NCI-H1048 (cell line): ENCODE measurements around the gene ABHD14A.
"Not testable (repeated sequence)": the region's sequence is repeated elsewhere in the genome, so short reads cannot be mapped to it uniquely, and the experiment has no call there.

Experiments
- DNase-seq: peaks from one replicate; lab custom pipeline; 2025; lab: John Stamatoyannopoulos, UW

Gene ABHD14A

GRCh38 chr3:51974277-51974962 is 444 bp upstream of the ABHD14A start:
- no peak for DNase-seq

DNA sequence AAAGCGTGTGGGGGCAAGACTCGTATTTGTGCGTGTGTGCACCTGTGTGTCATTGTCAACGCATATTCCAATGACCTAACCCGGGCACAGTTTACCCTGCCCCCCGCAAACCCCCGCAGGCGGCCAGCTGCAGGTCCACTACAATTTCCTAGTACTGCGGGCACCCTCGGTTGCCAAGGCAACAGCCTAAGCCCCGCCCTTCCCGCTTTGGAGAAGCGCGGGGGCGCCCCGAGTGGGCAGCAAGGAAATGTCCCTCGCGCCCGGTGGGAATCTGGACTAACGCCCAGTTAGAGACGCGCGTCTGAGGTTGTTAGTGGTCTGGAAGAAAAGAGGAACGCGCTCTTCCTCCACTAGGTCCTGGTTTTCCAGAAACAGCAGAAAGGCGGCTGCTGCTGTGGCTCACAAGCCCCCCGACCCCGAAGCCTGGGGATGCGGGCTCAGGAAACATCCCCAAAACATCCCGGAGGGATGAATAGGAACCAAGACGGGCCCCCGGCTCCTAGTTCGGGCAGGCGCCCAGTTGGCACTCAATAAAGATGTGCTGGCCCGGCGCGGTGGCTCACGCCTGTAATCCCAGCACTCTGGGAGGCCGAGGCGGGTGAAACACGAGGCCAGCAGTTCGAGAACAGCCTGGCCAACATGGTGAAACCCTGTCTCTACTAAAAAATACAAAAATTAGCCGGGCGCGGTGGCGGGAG is 1.1 kb downstream of the ABHD14A start:
- no peak for DNase-seq

GRCh38 chr3:51977446-51978142 is 2.7 kb downstream of the ABHD14A start:
- no peak for DNase-seq

DNA sequence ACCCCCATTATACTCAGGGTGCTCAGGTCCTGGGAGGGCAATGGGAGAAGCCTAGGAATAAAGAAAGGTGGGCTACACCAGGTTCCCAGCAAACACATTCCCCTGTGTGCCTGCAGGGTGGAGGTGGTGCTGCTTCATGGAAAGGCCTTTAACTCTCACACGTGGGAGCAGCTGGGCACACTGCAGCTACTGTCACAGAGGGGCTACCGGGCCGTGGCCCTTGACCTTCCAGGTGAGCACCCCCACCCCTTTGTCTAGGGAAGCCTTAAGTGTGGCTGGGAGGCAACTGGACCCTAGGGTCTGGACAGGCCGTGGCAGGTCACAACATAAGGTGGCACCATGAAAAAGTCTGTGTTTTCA is 3.3 kb downstream of the ABHD14A start:
- no peak for DNase-seq

GRCh38 chr3:51980253-51980652 is 5.4 kb downstream of the ABHD14A start:
- no peak for DNase-seq

DNA sequence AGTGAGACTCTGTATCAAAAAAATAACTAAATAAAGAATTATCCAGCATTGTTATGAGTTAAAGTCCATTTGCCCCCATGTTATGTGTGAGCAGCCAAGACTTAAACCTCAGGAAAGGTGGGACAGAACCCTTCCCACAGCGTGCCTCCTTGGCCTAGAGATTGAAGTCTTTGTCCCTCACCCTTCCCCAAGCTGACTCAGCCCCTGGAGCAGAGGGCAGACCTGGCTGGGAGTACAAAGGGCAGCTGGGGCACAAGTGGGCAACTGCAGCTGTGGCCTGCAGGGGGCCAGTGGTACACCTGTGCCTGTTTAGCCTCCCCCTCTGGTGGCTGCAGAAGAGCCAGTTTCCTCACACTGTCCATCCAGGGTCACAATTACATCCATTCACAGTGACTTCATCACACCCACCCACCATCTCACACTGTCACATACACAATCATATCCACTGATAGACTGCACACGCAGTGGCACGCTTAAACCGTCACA is 7.5 kb downstream of the ABHD14A start:
- DNase-seq = no peak

DNA sequence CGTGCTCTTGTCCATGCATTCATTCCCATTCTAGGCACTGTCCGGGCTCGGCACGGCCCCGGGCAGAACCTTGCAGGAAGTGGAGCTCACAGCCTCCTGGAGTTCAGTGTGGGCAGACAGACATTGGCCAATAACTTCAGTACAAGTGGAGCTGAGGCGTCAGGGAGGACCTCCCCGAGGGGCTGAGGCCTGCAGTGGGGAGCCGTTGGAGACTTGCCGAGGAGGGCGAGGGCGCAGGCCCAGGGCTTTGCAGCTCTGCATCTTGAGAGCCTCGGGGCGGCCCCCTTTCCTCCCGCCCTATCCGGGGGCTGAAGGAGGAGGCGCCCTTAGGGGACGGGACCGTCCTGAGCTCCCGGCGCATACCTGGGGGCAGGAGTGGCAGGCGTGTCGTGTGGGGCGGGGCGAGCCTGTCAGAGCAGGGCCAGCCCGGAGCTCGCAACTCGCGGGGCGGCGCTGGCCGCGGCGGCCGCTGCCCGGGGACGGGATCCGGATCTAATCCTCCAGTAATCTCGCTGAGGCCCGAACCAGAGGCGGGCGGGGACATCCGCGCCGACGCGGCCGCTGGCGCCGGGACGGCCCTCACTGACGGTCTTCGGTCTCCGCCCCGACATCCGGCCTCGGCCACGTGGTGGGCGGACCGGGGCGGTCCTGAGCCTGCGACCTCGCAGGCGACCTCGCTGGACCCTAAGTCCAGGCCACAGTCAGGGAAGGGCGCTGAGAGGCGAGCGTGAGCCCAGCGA is 8.1 kb downstream of the ABHD14A start, which contains the start of gene ACY1:
Gene ACY1, plus strand, starts transcription at position 698 of the 740 bp plus-strand sequence. CDS start 530 bp downstream, outside the sequence.
- peak; percentile 37 for DNase-seq

GRCh38 chr3:51983578-51984268 is 8.9 kb downstream of the ABHD14A start:
- no peak for DNase-seq

DNA sequence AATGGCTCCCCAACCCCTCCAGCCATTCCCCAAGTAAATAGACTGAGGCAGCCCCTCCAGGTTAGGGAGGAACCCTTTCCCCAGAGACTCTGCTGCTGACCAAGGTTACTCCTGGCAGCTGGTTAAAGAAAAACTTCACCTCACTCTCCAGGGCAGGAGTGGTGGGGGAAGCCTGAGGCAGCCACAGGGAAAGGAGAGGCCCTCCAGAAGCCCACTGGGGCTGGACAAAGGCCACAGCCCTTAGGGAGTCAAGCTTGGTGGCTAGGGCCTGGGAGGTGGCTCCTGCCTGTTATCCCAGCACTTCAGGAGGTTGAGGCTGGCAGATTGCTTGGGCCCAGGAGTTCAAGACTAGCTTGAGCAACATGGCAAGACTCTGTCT is 9.4 kb downstream of the ABHD14A start:
- DNase-seq = no peak

GRCh38 chr3:51985063-51985462 is 10.2 kb downstream of the ABHD14A start:
- DNase-seq = no peak

GRCh38 chr3:51986010-51986947 is 11.4 kb downstream of the ABHD14A start:
- no peak for DNase-seq

GRCh38 chr3:51987568-51987967 is 12.7 kb downstream of the ABHD14A start:
- no peak for DNase-seq

DNA sequence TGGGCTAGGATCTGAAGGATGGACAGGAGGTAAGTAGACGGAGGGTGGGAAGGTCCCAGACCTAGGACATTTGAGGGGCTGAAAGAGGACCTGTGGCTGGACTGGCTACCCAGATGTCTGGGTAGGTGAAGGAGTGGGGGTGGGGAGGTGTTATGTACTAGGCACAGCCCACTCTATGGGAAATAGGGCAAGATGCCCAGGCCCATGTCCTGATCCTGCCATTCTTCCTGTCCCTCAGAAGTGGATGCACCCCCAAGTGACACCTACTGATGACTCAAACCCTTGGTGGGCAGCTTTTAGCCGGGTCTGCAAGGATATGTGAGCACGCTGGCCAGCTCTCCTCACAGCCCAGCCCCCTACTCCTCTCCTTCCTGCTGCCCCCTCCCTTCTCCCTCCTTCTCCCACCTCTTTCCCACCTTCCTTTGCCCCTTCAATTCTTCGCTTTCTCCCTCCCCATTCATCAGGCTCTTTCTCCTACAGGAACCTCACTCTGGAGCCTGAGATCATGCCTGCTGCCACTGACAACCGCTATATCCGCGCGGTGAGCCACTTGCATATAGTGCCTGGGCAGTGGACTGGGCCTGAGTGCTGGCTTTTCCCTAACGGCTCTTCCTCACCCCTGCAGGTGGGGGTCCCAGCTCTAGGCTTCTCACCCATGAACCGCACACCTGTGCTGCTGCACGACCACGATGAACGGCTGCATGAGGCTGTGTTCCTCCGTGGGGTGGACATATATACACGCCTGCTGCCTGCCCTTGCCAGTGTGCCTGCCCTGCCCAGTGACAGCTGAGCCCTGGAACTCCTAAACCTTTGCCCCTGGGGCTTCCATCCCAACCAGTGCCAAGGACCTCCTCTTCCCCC is 13.7 kb downstream of the ABHD14A start:
- DNase-seq = no peak

DNA sequence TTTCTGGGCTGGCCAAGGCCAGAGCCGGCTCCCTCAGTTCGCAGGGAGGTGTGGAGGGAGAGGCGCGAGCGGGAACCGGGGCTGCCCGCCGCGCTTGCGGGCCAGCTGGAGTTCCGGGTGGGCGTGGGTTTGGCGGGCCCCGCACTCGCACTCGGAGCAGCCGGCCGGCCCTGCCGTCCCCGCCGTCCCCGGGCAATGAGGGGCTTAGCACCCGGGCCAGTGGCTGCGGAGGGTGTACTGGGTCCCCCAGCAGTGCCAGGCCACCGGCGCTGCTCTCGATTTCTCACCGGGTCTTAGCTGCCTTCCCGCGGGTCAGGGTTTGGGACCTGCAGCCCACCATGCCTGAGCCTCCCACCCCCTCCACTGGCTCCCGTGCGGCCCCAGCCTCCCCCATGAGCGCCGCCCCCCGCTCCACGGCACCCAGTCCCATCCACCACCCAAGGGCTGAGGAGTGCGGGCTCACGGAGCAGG is 15.7 kb downstream of the ABHD14A start:
- DNase-seq = not testable (repeated sequence)

- DNase-seq = no peak
Measured at GRCh38 chr3:51992017-51992682, 17.3 kb downstream of the ABHD14A start.

GRCh38 chr3:51993657-51994056 is 18.8 kb downstream of the ABHD14A start:
- DNase-seq = not testable (repeated sequence)

GRCh38 chr3:51994530-51994929 is 19.7 kb downstream of the ABHD14A start:
- no peak for DNase-seq

DNA sequence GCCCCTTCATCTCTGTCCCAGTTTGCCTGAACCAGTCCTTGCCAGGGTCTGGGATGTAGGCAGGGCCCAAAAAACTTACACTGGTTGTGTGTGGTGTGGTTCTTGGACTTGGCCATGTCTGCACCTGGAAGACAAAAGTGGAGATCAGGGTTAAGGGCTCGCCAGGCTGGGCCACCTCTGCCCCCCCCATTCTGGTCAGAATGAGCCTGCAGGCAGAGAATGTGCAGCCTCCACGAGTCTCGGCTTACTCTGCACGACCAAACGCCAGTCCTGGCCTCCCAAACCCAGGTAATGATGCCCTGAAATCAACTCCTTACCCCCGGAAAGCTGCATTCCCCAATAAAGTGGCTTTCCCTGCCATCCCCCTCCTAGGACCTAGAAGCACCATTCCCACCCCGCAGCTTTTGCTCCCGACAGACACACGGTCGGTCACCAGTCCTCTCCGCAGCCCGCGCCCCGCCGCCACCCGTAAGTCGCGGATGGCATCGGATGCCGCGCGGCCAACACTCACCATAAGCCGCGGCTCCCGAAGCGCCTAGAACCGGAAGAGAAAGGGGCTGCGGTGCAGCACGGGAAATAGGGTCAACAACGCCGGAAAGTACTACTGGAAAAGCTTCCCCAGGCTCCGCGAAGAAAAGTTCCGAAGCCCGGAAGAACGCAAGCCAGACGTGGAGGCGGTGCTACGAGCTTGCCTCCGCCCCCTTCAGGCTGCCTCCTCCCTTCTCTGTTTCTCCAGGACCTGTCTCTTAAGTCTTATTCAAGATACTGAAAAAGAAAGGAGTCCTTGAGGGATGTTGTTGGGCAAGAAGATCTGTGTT is 20.7 kb downstream of the ABHD14A start, which contains the start of gene RPL29:
Gene RPL29, minus strand, starts transcription at position 550 of the 818 bp plus-strand sequence. Its CDS starts 434 bp downstream, at position 116.
- DNase-seq = peak; percentile 87
